ENCODE data around the gene KIRREL2.

KIRREL2 gene

DNA sequence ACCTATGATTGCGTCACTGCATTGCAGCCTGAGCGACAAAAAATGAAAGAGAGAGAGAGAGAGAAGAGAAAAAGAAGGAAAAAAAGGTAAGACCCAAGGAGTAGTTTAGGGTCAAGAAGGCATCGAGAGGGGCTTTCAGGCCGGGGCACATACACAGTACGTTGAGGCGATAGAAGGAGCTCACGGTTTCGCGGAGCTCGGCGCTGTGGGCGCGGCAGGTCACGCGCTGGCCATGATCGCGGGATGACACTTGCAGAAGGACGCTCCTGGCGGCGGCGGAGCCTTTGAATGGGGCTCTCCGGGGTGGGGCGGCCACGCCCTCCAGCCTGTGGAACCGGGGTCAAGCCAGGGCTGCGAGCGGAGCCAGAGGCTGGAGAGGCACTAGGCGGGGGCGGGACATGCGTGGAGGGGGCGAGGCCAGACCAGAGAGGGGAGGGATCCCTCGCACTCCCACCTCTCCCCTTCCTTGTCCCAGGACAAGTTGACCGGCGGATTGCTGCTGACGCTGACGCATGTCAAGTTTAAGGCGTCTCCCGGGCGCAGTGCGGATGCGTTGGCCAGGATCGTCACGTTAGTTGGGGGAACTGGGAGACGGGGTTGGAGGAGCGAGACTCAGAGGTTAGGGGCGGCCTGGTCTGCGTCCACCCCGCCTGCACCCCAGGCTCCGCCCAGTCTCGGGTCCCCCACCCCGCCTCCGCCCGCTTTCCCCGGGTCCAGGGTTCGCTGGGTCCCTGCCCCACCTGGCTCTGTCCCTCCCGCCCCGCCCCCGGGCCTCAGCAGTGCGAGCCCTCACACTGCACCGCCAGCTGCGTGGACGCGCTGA lies 11.3 kb upstream of the KIRREL2 start:
- no peak for DNase-seq

DNA sequence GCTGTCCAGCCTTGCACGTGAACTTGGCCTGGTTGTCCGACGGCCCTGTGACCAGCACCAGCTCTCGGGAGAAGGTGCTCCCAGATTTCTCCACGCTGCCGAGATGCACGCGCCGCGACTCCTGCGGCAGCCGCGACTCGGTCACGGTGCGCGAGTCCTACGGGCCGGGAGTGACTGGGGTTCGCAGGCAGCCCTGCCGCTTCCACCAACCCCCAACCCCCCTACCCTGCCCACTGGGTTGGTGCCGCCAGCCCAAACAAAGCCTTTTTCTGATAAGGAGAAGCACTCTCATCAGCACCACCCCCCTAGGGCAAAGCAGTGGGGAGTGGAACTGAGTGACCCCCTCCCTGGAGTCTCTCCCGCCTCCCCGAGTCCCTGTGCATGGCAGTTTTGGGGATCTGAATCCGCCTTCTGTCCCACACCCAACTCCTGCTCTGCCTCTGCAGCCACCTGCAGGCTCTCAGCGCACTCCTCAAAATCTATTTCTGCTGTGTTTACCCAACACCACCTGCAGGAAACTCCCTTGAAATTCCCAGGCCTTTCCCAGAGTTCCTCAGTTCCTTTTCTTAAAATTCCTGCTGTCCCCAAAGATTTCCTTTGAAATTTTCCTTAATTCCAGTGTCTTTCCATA lies 10.6 kb upstream of the KIRREL2 start:
- no peak for DNase-seq

DNA sequence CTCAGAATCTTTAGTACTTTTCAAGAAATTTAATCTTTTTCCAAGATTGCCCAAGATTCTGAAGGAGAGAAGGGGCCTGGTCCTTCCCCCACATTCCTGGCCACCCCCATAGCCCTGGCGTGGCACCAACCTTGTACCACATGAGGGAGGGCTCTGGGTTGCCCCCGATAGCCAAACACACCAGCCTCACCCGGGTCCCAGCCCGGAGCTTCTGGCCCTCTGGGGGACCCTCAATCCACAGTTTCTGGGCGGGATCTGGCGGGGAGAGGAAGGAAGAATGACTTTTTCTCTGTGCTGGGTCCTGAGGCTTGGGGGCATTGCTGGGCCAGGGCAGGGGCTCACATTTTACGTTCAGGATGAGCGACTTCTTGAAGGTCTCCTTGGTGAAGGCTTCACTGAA lies 8.8 kb upstream of the KIRREL2 start:
- DNase-seq: no peak

DNA sequence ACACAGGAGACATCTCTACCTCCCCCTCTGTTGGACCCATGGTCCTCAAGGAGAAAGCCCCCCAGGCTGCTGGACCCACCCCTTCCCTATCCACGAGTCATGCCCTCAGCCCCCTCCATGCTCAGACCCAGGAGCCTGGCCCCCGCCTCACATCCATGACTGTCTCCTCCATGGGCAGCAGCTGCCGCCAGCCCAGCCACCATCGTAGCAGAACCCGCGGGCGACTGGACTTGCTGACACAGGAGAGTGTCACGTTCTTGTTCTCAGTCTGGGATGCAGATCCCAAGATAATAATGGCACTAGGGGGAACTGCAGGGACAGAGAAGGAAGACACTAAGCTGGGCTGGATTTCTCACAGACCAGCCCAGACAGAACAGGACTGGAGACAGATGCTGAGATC lies 8.2 kb upstream of the KIRREL2 start:
- DNase-seq: no peak

DNA sequence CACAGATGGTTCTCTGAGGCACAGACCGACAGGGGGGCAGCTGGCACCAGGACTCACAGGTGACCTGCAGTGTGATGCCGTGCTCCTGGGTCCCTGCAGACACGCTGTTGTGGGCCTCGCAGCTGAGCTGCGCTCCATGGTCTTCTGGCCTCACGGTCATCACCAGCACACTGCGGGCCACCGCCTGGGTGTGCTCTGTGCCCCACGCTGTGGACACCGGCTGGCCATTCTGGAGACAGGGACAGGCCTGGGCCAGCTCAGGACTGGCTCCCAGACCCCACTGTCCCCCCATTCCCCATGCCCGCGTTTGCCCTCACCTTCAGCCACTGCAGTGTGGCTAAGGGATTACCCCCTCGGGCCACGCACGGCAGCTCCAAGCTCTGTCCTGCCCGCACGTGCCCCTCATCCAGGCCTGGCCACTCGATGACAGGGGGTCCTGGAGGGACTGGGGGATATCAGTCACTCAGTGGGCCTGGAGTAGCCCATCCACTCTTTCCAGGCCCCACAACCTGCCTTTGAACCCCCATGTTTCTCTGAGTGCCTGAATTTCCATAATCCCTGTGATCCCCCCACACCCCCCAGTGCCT lies 7.7 kb upstream of the KIRREL2 start:
- no peak for DNase-seq

DNA sequence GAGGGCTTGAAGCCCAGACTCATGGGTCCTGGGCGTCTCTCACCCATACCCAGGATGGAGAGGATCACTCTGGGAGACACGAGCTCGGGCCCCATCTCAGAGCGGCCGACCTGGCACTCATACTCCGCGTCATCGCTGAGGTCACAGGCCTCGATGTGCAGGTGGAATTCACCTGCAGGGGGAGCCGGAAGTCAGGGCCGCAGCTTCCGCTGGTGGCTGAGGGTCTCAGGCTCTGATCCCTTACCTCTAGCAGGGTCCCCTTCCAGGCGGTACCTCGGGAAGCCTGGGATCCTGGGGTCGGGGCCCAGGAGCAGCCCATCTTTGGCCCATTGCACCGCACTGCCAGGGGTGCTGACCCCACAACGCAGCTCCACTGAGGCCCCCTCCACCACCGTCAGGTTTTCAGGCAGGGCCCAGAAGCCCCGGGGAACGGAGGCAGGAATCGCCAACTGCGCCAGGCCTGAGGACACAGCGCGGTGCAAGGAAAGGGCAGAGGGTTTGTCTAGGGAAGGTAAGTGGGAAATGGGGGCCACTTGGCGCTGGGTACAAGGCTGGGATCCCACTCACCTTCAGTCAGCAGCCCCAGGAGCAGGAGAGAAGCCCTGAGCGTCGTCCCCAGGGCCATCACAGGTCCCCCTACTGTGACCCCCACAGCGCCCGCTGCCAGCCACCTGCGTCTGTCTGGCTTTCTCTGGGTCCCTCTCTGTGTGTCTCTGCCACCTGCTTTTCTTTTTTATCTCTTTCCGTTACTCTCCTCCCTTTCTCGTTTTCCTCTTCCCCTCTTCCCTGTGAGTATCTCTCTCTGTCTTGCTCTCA lies 5.3 kb upstream of the KIRREL2 start:
- DNase-seq: no peak

DNA sequence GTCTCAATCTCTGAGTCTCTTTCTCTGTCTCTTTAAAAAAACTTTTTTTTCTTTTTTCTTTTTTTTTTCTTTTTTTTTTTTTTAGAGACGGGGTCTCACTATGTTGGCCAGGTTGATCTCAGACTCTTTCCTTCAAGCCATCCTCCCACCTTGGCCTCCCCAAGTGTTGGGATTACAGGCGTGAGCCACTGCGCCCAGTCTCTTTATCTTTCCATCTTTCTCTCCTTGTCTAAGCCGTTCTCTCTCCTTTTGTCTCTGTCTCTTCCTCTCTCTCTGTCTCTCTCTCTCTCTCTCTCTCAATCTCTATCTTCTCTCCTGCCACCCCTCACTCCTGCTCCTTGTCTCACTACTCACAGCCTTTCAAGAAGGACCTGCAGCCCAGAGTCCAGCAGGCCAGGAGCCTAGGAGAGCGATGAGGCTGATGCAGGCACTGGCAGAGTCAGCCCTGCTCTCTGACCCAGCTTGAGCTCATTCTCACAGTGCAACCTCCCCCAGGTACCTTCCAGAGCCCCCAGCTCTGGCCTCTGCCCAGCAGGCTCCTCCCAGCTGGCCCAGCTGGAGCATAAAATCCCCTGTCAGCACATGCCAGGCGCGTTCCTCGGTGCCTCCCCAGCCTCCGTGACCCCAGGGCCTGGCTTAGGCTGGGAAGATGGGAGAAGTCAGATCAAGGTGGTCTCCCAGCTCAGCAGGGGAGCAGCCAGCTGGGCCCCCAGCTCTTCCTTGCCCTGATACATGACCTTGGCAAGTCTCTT lies 4.5 kb upstream of the KIRREL2 start, which contains the start of gene NPHS1:
NPHS1 (minus strand) TSS at position 476 of the 752 bp plus-strand sequence. CDS start 667 bp downstream, outside the sequence.
- DNase-seq: no peak

DNA sequence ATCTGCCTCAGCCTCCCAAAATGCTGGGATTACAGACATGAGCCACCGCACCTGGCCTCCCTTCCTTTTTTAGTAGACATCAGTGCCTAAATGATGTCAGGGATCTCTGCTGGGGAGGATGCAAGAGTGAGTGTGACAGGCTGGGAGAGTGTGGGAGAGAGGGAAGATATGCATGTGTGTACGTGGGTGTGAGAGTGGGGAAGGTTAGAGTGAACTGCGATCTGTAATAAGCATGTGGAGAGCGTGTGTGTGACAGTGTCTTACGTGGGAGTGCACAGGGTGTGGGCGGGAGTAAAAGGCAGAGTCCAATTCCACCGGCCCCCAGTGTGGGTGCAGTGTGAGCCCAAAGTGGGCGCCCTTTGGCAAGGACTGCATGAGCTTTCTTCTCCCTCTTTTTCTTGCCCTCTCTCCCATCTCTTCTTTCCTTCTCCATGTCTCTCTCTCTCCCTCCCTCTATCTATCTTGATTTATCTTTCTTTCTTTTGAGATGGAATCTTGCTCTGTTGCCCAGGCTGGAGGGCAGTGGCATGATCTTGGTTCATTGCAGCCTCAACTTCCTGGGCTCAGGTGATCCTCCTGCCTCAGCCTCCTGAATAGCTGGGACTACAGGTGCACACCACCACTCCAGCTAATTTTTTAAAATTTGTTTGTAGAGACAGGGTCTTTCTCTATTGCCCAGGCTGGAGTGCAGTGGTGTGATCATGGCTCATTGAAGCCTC lies 3.5 kb upstream of the KIRREL2 start:
- no peak for DNase-seq

DNA sequence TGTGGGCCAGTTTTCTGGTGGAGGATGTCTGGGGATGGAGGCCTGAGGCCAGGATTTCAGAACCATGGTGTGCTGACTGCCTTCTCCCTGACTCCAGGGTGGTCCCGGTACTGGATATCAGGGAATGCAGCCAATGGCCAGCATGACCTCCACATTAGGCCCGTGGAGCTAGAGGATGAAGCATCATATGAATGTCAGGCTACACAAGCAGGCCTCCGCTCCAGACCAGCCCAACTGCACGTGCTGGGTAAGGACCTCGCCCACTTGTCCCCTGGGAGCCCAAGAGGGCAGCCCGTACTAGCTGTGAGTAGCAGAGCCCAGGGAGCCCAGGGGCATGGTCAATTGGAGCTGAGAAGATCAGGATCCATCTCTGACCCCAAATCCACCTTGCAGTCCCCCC lies 1.6 kb downstream of the KIRREL2 start:
- DNase-seq: no peak

DNA sequence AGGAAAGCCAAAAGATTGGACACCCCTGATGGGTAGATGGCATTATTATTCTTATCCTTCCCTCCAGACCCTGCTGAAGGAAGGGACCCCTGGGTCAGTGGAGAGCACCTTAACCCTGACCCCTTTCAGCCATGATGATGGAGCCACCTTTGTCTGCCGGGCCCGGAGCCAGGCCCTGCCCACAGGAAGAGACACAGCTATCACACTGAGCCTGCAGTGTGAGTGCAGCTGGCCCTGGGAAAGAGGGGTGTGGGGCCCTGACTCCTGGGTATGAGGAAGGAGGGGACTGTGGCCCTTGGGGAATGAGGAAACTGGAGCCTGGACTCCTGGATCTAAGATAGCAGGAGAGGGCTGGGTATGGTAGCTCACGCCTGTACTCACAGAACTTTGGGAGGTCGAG lies 2.7 kb downstream of the KIRREL2 start:
- DNase-seq: no peak

DNA sequence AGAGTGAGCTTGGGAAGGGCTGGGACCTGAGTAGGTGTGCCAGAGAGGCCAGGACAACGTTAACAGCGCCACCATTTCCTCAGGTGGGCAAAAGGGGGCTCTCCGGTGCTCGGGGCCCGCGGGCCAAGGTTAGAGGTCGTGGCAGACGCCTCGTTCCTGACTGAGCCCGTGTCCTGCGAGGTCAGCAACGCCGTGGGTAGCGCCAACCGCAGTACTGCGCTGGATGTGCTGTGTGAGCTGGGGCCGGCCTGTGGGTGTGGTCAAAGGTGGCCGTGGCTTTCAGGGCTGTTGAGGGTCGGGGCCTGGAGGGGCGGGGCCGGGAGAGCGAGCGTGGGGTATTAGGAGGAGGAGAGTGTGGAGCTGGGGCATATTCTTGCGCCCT lies 3.7 kb downstream of the KIRREL2 start:
- no peak for DNase-seq

DNA sequence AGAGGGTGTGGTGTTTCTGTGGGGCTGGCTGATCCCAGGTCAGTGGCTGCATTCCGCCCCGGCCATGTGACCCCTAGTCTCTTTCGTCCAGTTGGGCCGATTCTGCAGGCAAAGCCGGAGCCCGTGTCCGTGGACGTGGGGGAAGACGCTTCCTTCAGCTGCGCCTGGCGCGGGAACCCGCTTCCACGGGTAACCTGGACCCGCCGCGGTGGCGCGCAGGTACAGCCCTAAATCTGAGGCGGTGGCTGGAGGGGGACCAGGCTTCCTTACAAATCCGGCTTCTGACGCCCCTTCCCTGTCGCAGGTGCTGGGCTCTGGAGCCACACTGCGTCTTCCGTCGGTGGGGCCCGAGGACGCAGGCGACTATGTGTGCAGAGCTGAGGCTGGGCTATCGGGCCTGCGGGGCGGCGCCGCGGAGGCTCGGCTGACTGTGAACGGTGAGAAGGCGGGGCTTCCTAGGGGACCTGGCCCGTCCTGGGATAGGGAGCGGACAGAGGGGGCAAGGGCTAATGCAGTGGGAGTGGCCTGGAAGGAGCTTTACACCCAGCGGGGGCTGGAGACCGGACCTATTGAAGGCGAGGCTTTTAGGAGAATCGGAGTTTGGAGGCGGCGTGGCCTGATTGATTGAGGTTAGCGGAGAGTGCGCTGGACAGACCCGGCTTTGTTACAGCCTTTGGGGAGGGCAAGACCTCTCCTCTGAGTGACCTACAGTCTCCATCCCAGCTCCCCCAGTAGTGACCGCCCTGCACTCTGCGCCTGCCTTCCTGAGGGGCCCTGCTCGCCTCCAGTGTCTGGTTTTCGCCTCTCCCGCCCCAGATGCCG lies 4.3 kb downstream of the KIRREL2 start:
- no peak for DNase-seq

DNA sequence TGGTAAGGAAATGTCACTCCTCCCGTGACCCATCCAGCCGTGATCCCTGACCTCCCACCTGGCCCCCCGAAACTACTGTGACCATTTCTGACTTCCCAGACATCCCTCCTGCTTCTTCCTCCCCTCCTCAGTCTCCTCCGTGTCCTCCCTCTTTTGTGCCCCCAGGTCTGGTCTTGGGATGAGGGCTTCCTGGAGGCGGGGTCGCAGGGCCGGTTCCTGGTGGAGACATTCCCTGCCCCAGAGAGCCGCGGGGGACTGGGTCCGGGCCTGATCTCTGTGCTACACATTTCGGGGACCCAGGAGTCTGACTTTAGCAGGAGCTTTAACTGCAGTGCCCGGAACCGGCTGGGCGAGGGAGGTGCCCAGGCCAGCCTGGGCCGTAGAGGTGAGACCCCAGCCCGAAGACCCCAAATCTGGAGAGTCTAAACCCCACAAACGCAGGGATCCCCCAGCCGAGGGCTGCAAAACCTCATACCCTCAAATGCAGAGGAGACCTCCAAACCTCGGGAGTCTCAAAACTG lies 5.0 kb downstream of the KIRREL2 start:
- no peak for DNase-seq

DNA sequence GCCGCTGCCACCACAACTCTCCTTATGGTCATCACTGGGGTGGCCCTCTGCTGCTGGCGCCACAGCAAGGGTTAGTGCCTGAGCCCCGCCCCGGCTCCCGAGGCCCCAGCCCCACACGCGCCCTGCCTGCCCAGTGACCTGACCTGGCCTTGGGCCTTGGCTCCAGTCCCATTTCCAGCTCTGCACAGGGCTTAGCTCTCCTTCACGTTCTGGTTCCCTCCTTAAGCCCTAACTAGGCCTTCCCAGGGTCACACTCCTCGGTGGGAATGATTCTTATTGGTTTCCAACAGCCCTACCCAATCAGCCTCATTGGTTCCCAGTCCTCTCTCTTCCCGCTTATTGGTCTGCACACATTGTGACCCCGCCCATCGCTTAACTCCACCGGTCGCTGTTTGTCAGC lies 5.8 kb downstream of the KIRREL2 start:
- no peak for DNase-seq

DNA sequence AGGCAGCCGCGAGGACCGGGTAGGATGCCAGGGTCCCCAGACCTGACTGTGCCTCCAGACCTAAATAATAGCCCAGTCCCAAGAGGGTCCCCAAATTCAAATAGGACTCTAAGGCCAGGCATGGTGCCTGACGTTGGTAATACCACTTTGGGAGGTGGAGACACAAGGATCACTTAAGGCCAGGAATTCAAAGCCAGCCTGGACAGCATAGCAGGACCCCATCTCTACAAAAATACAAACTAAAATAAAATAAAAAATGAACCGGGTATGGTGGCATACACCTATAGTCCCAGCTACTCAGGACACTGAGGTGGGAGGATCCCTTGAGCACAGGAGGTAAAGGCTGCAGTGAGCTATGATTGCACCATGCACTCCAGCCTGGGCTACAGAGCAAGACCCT lies 6.3 kb downstream of the KIRREL2 start:
- DNase-seq: no peak

DNA sequence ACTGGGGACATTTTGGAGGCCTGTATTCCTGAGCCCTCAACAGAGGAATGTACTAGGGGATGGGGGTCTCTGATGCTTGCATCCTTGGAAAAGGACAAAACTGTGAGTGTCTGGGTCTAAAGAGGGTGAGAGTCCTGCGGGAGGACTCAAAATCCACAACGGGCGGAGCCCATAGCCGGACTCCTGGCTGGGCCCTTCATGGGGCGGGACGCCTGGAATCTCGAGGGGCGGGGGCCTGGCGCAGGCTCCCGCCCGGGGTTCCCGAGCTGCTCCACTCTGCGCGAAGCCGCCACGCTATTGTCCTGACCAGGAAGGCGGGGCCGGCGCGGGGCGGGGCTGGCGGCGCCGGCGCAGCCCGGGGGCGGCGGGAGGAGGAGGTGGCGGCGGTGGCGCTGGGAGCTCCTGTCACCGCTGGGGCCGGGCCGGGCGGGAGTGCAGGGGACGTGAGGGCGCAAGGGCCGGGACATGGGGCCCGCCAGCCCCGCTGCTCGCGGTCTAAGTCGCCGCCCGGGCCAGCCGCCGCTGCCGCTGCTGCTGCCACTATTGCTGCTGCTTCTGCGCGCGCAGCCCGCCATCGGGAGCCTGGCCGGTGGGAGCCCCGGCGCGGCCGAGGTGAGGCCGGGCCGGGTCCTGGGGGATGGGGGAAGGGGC lies 11.6 kb downstream of the KIRREL2 start, which contains the start of gene APLP1:
APLP1 (plus strand) TSS at position 403 of the 651 bp plus-strand sequence; CDS start at position 466, 63 bp downstream.
- peak; percentile 89 for DNase-seq

DNA sequence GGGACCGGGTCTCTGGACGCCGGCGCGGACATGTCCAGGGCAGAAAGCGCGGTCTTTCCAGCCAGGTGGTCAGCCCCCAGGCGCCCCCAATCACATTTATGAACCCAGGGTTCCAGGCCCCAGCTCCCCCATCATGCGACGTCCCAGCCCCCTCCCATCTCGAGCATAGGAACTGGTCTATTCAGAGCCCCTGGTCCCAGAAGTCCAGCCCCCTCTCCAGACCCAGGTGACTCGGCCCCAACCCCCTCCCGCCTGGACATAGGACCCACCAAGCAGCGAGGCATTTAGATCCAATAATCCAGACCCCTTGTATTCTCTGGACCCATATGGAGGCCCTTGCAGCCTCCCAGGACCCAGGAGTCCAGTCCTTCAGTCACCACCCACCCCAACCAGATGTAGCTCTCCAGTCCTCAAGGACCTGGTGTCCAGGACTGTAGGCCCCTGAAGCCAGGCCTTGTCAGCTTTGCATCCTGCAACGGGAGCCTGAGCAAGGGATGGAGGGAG lies 12.2 kb downstream of the KIRREL2 start:
- DNase-seq: no peak

DNA sequence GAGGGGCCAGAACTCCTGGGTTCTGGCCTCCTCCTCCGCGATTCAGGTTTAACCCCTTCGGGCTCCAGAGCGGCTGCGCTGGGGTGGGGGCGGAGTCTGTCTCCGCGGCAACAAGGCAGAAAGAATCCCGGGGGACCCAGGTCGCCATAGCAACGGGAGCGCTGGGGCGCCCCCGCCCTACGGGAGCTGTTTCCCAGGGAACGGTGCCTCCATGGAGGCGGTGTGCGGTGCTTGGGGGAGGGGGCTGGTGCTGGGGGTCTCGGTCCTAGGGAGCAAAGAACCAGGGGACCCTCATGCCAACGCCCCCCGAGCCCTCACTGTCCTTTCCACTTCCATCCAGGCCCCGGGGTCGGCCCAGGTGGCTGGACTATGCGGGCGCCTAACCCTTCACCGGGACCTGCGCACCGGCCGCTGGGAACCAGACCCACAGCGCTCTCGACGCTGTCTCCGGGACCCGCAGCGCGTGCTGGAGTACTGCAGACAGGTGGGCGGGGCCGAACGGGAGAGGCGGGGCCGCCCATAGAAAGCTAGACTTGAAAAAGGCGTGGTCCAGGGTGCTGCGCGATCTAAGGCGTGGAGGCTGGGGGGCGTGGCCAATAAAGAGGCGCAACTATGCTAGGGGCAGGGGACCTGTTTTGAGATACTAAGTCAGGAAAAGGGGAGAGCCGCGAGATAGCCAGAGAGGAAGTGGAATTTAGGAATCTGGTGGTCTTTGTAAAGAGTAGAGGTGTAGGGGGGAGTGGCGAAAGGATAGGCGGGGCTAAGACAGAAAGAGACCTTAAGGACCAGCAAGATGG lies 12.8 kb downstream of the KIRREL2 start:
- DNase-seq: peak; percentile 70

Data from midbrain (tissue), 1 donor.